NCI-H128 (cell line): ENCODE results near the gene BRD3OS.
"Not testable (repeated sequence)": the region's sequence is repeated elsewhere in the genome, so short reads cannot be mapped to it uniquely, and the experiment has no call there.

Experiments used
- DNase-seq: peaks from one replicate; lab custom pipeline; 2025; ENCODE audit not compliant: unreplicated experiment; lab: John Stamatoyannopoulos, UW

Gene BRD3OS

GRCh38 chr9:134061688-134062371 is 36.5 kb downstream of the BRD3OS start:
- no peak for DNase-seq

GRCh38 chr9:134062461-134063087 is 37.3 kb downstream of the BRD3OS start:
- DNase-seq: no peak

- DNase-seq: no peak
Observed at GRCh38 chr9:134063088-134063570, 37.8 kb downstream of the BRD3OS start.

- no peak for DNase-seq
Observed at GRCh38 chr9:134063571-134064450, 38.5 kb downstream of the BRD3OS start.

- DNase-seq: no peak
Observed at GRCh38 chr9:134064711-134065110, 39.4 kb downstream of the BRD3OS start.

- no peak for DNase-seq
Observed at GRCh38 chr9:134065612-134066419, 40.5 kb downstream of the BRD3OS start.

GRCh38 chr9:134066526-134066912 is 41.2 kb downstream of the BRD3OS start:
- DNase-seq: no peak

GRCh38 chr9:134066913-134067851 is 41.9 kb downstream of the BRD3OS start:
- DNase-seq: no peak

- peak; percentile 82 for DNase-seq
Observed at GRCh38 chr9:134067904-134068743, 42.8 kb downstream of the BRD3OS start, which contains the start of gene BRD3. TSS of gene BRD3 (minus strand) at chr9:134068026. CDS start at chr9:134053477, 14,549 bp downstream.

GRCh38 chr9:134068744-134069479 is 43.6 kb downstream of the BRD3OS start:
- no peak for DNase-seq

GRCh38 chr9:134069480-134070399 is 44.5 kb downstream of the BRD3OS start:
- no peak for DNase-seq

- no peak for DNase-seq
Observed at GRCh38 chr9:134071149-134071548, 45.9 kb downstream of the BRD3OS start.

GRCh38 chr9:134072683-134073082 is 47.4 kb downstream of the BRD3OS start:
- not testable (repeated sequence) for DNase-seq

GRCh38 chr9:134073500-134073899 is 48.2 kb downstream of the BRD3OS start:
- DNase-seq: no peak

GRCh38 chr9:134075689-134076088 is 50.4 kb downstream of the BRD3OS start:
- DNase-seq: not testable (repeated sequence)

GRCh38 chr9:134076644-134077043 is 51.4 kb downstream of the BRD3OS start:
- no peak for DNase-seq
